ENCODE results near the gene ERCC2.

DNA sequence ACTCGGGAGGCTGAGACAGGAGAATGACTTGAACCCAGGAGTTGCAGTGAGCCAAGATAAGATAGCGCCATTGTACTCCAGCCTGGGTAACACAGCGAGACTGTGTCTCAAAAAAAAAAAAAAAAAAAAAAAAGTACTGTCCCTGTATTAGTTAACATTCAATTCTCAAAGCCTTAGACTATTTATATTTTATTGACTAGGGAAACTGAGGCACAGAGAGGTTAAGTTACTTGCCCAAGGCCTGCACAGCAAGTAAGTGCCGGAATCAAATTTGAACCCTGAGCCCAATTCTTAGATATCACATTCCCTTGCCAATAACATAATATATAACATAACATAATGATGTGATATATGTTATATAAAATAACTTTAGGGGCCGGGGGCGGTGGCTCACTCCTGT lies 30.7 kb downstream of the ERCC2 start:
- TF ChIP-seq, protein P1, sequence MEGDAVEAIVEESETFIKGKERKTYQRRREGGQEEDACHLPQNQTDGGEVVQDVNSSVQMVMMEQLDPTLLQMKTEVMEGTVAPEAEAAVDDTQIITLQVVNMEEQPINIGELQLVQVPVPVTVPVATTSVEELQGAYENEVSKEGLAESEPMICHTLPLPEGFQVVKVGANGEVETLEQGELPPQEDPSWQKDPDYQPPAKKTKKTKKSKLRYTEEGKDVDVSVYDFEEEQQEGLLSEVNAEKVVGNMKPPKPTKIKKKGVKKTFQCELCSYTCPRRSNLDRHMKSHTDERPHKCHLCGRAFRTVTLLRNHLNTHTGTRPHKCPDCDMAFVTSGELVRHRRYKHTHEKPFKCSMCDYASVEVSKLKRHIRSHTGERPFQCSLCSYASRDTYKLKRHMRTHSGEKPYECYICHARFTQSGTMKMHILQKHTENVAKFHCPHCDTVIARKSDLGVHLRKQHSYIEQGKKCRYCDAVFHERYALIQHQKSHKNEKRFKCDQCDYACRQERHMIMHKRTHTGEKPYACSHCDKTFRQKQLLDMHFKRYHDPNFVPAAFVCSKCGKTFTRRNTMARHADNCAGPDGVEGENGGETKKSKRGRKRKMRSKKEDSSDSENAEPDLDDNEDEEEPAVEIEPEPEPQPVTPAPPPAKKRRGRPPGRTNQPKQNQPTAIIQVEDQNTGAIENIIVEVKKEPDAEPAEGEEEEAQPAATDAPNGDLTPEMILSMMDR (IDR thresholded peaks at IDR 0.05; ENCODE audit: low read depth, low read length, poor library complexity, severe bottlenecking): no peak
- TF ChIP-seq EZH2phosphoT487 (IDR thresholded peaks at IDR 0.05; ENCODE audit: borderline replicate concordance, low read length): no peak

Data from DOHH2 (cell line).